HG03159 (cell line): ENCODE data around the gene CMTM7.
"Not testable (repeated sequence)": the region's sequence is repeated elsewhere in the genome, so short reads cannot be mapped to it uniquely, and the experiment has no call there.

Experiments
- ATAC-seq: cut with Tn5 transposase; IDR thresholded peaks from one replicate; pipeline ENCODE4 v1.9.1; 2021; ENCODE audit warnings: mild to moderate bottlenecking, moderate library complexity; ENCODE audit not compliant: unreplicated experiment

The CMTM7 gene

GRCh38 chr3:32381922-32382321 lies 9.7 kb upstream of the CMTM7 start:
- ATAC-seq, result no peak

- ATAC-seq, result no peak
These were observed 8.4 kb upstream of the CMTM7 start for GRCh38 chr3:32383136-32383711.

DNA sequence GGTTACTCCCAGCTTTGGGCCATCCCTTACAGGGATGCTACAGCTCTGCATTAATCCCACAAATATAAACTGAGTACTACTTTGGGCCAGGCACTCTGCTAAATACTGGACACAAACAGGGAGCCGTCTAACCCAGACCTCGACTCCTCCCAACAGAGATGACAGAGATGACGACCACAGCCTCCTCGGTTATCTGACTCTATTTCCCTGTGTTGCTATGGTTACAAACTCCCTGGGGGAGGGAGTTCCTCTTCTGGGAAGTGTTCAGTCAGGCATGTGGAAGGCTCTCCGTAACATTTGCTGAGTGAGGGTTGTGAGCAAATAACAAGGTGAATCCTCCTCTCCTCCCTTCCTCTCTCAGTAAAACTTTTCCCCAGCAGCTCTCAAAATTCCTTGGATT lies 6.7 kb upstream of the CMTM7 start:
- no peak for ATAC-seq

GRCh38 chr3:32387512-32387911 lies 4.1 kb upstream of the CMTM7 start:
- no peak for ATAC-seq

- not testable (repeated sequence) for ATAC-seq
These were observed 2.1 kb upstream of the CMTM7 start for GRCh38 chr3:32389577-32389976.

GRCh38 chr3:32392536-32393302 lies 1.1 kb downstream of the CMTM7 start:
- no peak for ATAC-seq

GRCh38 chr3:32395496-32395895 lies 3.8 kb downstream of the CMTM7 start:
- no peak for ATAC-seq

DNA sequence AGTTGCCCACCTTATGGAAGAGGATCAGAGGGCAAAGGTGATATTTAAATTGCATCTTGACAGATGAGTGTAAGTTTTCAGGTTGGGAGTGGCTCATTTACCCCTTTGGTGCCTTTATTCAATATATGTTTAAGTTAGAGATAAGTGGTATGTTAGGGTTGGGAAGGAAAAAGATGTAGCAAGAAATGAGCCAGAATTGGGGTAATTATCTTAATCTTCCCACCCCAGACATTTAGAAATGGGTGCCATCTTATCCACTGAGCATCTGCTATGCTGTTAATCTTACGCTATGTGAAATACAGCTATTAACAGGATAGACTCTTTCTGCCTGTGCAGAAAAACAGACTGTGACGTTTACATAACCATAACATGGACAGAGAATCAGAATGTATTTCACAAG lies 6.3 kb downstream of the CMTM7 start:
- no peak for ATAC-seq

GRCh38 chr3:32398531-32398930 lies 6.9 kb downstream of the CMTM7 start:
- ATAC-seq, result no peak

DNA sequence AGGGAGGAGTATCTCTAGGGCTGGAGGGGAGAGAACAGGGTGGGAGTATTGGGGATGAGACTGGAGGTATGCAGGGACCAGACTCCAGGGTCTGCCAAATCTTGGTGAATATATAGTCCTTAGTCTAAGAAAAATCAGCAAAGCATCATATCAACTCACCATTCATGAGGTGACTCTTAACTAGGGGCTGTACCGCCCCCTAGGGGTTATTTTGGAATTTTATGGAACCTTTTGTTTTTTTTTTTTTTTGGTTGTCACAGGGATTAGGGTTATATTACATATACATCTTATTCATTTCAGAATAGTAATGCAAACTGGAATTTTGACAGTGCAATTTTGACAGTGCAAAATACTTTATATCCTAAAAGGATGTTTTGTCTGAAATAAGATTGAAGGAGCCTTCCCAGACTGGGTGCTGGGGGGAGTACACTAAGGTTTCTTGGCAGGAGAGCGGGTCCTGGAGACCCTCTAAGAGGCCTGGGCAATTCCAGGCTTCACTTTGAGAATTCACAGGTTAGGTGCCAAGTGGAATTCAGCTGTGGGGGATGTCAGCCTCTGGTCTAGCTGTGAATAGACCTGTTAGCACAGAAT lies 7.5 kb downstream of the CMTM7 start:
- ATAC-seq, result no peak

GRCh38 chr3:32401126-32401525 lies 9.5 kb downstream of the CMTM7 start:
- ATAC-seq, result no peak

- peak; percentile 64 for ATAC-seq
These were observed 10.0 kb downstream of the CMTM7 start for GRCh38 chr3:32401556-32402081.

DNA sequence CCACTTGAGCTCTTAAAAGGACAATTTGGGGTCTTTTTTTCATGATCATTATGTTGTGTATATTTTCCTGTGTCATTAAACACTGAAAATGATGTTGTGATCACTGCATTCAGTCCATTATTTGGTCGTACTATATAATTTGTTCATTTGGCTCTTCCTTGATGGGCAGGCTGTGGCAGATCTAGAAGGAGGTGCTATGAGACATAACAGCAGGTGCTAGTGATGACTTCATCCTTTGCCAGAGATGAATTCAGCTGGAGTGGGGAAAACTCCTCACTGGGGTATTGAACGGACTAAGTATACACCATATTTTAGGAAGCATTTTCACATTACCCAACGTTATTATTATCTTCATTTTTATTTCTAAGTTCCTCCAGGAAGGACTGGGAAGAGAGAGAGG lies 12.0 kb downstream of the CMTM7 start:
- ATAC-seq, result no peak

GRCh38 chr3:32404714-32405113 lies 13.1 kb downstream of the CMTM7 start:
- no peak for ATAC-seq

- no peak for ATAC-seq
These were observed 13.5 kb downstream of the CMTM7 start for GRCh38 chr3:32405155-32405554.

- ATAC-seq, result no peak
These were observed 14.2 kb downstream of the CMTM7 start for GRCh38 chr3:32405711-32406323.

DNA sequence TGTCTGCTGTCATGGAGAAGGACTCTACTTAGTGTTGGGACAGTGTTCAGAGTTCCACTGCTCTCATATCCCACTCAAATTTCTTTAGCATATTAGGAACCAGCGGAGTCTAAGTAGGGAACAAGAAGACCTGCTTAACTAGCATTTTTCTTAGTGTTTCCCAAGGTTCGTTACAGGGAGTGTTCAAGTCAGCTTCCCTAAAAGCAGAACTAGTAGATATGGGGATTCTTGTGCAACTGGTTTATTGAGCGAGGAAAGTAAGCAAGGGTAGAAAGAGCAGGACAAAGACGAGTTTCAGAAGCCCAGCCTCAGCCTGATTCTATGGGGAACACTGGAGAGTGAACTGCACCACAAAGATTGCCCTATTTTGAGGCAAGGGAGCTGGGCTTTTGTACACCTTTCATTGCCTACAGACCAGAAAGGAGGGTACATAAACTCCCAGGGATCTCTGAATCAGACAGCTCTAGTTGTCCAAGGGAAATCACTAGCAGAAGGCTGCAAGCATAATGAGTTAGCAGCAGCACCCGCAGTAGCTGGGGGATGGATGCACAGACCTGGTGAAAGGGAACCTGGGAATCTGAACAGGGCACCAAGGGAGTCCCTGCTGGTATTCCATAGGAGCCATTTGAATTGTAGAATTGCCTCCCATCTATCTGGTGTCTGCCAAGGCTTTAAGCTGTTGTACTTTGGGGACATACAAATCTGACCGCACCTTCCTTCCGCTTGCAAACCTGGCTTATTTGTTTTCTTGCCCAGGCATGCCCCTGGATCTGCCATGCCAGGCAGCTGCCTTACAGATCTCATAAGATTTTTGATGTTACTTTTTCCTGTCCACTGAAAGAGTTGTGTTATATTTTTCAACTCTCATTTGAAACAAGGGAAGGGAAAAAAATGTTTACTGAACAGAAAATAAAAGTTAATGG lies 15.1 kb downstream of the CMTM7 start:
- ATAC-seq, result no peak

- ATAC-seq, result no peak
These were observed 19.0 kb downstream of the CMTM7 start for GRCh38 chr3:32410367-32411246.

DNA sequence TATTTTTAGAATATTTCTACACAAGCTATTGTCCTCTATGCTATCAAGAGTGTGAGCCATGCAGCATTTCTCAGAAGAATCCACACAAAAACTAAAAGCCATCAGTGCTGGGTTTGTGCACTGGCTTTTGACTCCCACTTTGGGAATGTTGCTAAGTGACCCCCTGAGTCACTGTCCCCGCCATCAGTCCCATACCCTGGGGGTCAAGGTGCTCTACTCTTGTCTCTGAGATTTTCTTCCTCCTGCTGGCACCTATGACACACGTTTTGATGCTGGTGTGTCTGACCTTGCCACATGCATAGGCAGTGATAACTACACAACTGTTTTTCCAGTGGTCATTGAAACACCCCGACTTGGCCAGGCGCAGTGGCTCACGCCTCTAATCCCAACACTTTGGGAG lies 19.8 kb downstream of the CMTM7 start:
- no peak for ATAC-seq

DNA sequence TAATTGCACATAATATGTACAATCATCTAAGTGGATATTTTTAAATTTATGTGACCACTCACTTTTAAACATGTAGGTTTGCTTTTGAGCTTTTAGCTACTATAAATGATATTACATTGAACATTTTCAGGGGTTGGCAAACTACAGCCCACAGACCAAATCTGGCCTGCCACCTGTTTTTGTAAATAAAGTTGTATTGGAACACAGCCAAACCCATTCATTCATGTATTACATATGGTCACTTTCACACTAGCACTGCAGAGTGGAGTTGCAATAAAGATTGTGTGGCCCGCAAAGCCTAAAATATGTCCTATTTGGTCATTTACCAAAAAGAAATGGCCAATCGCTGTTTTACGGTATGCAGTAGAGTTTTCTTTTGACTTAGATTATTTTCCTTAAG lies 21.2 kb downstream of the CMTM7 start:
- ATAC-seq, result no peak
